Fibroblast of lung (primary cell): ENCODE measurements around the gene NHSL2. TPM values are rescaled to one million over a fixed set of nuclear protein-coding genes. Genes with fewer than 3 reads are reported as not detected.

Experiments used
- DNase-seq, 2 donors: peaks; one replicate each; pipeline versions ENCODE4 v3.0.0 to v3.0.0-alpha.2; 2010; ENCODE audit warnings: low read depth in 2 of 2
- H2AFZ ChIP-seq: 2 replicates; pipeline ENCODE4 v1.5.1; 2012; ENCODE audit warnings: low read length, control low read depth, inconsistent platforms
- H3K27ac ChIP-seq: 2 replicates; pipeline ENCODE4 v1.5.1; 2011; ENCODE audit warnings: low read length, control low read depth; ENCODE audit not compliant: insufficient read depth
- H3K27me3 ChIP-seq: 2 replicates; pipeline ENCODE4 v1.5.1; 2011; ENCODE audit warnings: mild to moderate bottlenecking, low read length; ENCODE audit not compliant: control insufficient read depth, insufficient read depth
- H3K36me3 ChIP-seq: 2 replicates; pipeline ENCODE4 v1.5.1; 2011; ENCODE audit warnings: low read length; ENCODE audit not compliant: control insufficient read depth, insufficient read depth
- H3K4me1 ChIP-seq: 2 replicates; pipeline ENCODE4 v1.5.1; 2011; ENCODE audit warnings: low read length; ENCODE audit not compliant: control insufficient read depth, insufficient read depth; ENCODE audit errors: extremely low read depth
- H3K4me2 ChIP-seq: 2 replicates; pipeline ENCODE4 v1.5.1; 2011; ENCODE audit warnings: low read length, control low read depth; ENCODE audit not compliant: insufficient read depth; ENCODE audit errors: extremely low read depth
- H3K4me3 ChIP-seq, 4 experiments: fragments of 200-600 bp in 1 of 4; sonication (generic) in 1 of 4; replicated peaks in 1 of 4; 2 replicates each; pipeline ENCODE4 v1.5.1; 2011 to 2016; ENCODE audit warnings: low read length in 4 of 4, low read depth in 3 of 4, mild to moderate bottlenecking in 3 of 4, control low read depth in 2 of 4, inconsistent platforms in 1 of 4, mixed read lengths in 1 of 4; ENCODE audit not compliant: insufficient read depth in 1 of 4; ENCODE audit errors: control extremely low read depth in 1 of 4
- H3K79me2 ChIP-seq: 2 replicates; pipeline ENCODE4 v1.5.1; 2012; ENCODE audit warnings: mild to moderate bottlenecking, low read length, inconsistent platforms; ENCODE audit not compliant: control insufficient read depth, insufficient read depth
- H3K9ac ChIP-seq: 2 replicates; pipeline ENCODE4 v1.5.1; 2011; ENCODE audit warnings: mild to moderate bottlenecking, low read length, control low read depth; ENCODE audit not compliant: insufficient read depth
- H3K9me3 ChIP-seq: 2 replicates; pipeline ENCODE4 v1.5.1; 2012; ENCODE audit warnings: low read depth, low read length; ENCODE audit not compliant: control insufficient read depth, insufficient read depth
- H4K20me1 ChIP-seq: 2 replicates; pipeline ENCODE4 v1.5.1; 2011; ENCODE audit warnings: low read length; ENCODE audit not compliant: control insufficient read depth, insufficient read depth; ENCODE audit errors: extremely low read depth
- EZH2 ChIP-seq: IDR thresholded peaks from 2 replicates; pipeline ENCODE4 v1.5.1; 2012; ENCODE audit warnings: low read length, control low read depth, mild to moderate bottlenecking; ENCODE audit errors: missing control alignments
- polyA plus RNA-seq, 2 donors: library from polyadenylated mRNA; depleted of rRNA in 1 of 2; stranded (reverse) in 1 of 2; unstranded in 1 of 2; fragments of >200 nt; gene quantifications; 2 replicates each; pipeline ENCODE4 v1.2.1, GENCODE V29; 2011 to 2012; ENCODE audit warnings: missing spikeins in 1 of 2
- total RNA-seq: library from RNA; depleted of rRNA; stranded (reverse); fragments of >200 nt; gene quantifications from 2 replicates; pipeline ENCODE4 v1.2.1, GENCODE V29; 2014
- TF ChIP-seq, protein P1 (sequence below), 2 donors: IDR thresholded peaks in 1 of 2; conservative IDR thresholded peaks in 1 of 2; 1 replicate in 1 of 2; 2 replicates in 1 of 2; pipeline ENCODE4 v1.5.1; 2011 to 2012; ENCODE audit warnings: low read length in 2 of 2, control low read depth in 1 of 2, inconsistent platforms in 1 of 2, low read depth in 1 of 2, mild to moderate bottlenecking in 1 of 2

NHSL2 gene
- total and polyA plus RNA-seq, 2 donors (not counting 1 experiment from before 2014, with no cell fraction given), result 4.3 to 9.7 TPM

DNA sequence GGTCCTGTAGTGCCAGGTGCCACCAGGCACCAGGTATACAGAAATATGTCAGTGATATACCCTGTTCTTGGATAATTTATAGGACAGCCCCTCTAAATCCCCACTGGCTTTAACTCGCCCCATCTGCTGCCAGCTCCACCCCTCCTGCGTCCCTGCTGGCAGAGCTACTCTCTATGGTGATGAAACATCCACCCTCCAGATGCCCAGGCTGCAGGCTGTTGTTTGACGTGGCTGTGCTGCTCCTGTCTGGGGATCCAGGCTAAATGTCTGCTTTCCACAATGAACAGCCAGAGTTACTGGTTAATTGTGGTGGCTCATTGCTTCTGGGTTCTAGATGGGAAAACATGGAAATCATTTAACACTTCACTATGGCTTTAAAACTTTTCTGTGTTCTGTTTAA, 12.9 kb downstream of the NHSL2 start:
- no peak overlapping the region for H3K4me3 ChIP-seq
- H3K27me3 ChIP-seq, result no peaks in the 10 kb centered on the region
- no peak overlapping the region for H3K9ac ChIP-seq
- no peaks in the 10 kb centered on the region for H3K79me2 ChIP-seq
- peak; percentile 13 to 25 for DNase-seq
- no peak overlapping the region for H3K4me2 ChIP-seq
- TF ChIP-seq, protein P1, sequence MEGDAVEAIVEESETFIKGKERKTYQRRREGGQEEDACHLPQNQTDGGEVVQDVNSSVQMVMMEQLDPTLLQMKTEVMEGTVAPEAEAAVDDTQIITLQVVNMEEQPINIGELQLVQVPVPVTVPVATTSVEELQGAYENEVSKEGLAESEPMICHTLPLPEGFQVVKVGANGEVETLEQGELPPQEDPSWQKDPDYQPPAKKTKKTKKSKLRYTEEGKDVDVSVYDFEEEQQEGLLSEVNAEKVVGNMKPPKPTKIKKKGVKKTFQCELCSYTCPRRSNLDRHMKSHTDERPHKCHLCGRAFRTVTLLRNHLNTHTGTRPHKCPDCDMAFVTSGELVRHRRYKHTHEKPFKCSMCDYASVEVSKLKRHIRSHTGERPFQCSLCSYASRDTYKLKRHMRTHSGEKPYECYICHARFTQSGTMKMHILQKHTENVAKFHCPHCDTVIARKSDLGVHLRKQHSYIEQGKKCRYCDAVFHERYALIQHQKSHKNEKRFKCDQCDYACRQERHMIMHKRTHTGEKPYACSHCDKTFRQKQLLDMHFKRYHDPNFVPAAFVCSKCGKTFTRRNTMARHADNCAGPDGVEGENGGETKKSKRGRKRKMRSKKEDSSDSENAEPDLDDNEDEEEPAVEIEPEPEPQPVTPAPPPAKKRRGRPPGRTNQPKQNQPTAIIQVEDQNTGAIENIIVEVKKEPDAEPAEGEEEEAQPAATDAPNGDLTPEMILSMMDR (conservative IDR thresholded peaks at IDR 0.05 in 1 of 2, IDR thresholded peaks at IDR 0.05 in 1 of 2; ENCODE audit: low read depth in 1 of 2, low read length in 2 of 2), result no peak
- no peak for TF ChIP-seq EZH2
- no peaks in the 10 kb centered on the region for H3K36me3 ChIP-seq
- H3K27ac ChIP-seq, result no peak overlapping the region
- H2AFZ ChIP-seq, result no peak overlapping the region
- no peaks in the 10 kb centered on the region for H3K4me1 ChIP-seq
- no peaks in the 10 kb centered on the region for H3K9me3 ChIP-seq
- no peaks in the 10 kb centered on the region for H4K20me1 ChIP-seq

DNA sequence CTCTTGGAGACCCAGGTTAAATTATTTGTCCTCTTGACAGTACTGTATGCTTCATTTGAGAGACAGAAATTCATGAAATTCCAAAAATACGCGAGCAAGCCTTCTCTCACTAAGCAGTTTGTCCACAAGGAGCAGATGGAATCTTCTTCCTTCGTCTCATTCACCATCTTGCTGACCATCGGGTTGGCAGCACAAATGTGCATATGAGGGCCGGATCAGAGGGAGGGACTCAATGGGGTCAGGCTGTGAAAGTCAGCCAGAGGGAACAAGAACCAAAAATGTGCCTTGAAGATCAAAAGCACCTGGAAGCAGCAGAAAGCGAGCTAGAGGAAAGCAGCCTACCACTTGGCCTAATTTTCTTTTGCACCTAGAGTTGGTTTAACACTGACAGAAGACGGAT, 16.4 kb downstream of the NHSL2 start:
- Histone ChIP-seq H2AFZ (no peak overlapping the region), H3K9me3 (no peaks in the 10 kb centered on the region), H4K20me1 (no peaks in the 10 kb centered on the region), H3K79me2 (no peaks in the 10 kb centered on the region), H3K9ac (no peak overlapping the region), H3K4me2 (no peak overlapping the region), H3K4me1 (no peaks in the 10 kb centered on the region), H3K36me3 (no peaks in the 10 kb centered on the region), H3K4me3 (no peak overlapping the region), H3K27ac (no peak overlapping the region), H3K27me3 (no peaks in the 10 kb centered on the region)
- no peak for TF ChIP-seq EZH2
- TF ChIP-seq, protein P1 (conservative IDR thresholded peaks at IDR 0.05 in 1 of 2, IDR thresholded peaks at IDR 0.05 in 1 of 2; ENCODE audit: low read depth in 1 of 2, low read length in 2 of 2), result no peak
- no peak for DNase-seq

DNA sequence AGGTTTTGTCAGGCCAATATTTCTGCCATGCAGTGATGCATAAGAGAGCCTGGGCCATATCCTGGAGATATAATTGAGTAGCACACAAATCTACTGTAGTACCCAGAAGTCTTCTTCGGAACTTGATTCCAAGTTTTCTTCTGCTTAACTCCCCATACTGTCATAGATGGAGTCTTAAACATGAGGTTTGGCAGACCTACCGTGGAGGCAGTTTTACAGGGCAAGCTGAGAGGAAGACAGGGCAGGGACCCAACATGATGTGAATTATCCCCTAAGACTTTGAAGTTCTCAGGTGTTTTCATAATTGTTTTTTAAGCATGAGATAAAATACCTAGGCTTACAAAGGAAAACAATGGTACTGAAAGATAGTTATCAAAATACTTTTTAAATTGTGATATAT, 18.2 kb downstream of the NHSL2 start:
- Histone ChIP-seq H3K36me3 (no peaks in the 10 kb centered on the region), H4K20me1 (no peaks in the 10 kb centered on the region), H3K27me3 (no peaks in the 10 kb centered on the region), H3K4me2 (no peak overlapping the region), H3K4me3 (no peak overlapping the region), H3K9ac (no peak overlapping the region), H3K79me2 (no peaks in the 10 kb centered on the region), H3K27ac (no peak overlapping the region), H2AFZ (no peak overlapping the region), H3K4me1 (no peaks in the 10 kb centered on the region), H3K9me3 (no peaks in the 10 kb centered on the region)
- TF ChIP-seq, protein P1 (conservative IDR thresholded peaks at IDR 0.05 in 1 of 2, IDR thresholded peaks at IDR 0.05 in 1 of 2; ENCODE audit: low read depth in 1 of 2, low read length in 2 of 2), result no peak
- TF ChIP-seq EZH2, result no peak
- no peak for DNase-seq
